Measurements from ENCODE around the gene ENTPD8.

ENTPD8 gene

DNA sequence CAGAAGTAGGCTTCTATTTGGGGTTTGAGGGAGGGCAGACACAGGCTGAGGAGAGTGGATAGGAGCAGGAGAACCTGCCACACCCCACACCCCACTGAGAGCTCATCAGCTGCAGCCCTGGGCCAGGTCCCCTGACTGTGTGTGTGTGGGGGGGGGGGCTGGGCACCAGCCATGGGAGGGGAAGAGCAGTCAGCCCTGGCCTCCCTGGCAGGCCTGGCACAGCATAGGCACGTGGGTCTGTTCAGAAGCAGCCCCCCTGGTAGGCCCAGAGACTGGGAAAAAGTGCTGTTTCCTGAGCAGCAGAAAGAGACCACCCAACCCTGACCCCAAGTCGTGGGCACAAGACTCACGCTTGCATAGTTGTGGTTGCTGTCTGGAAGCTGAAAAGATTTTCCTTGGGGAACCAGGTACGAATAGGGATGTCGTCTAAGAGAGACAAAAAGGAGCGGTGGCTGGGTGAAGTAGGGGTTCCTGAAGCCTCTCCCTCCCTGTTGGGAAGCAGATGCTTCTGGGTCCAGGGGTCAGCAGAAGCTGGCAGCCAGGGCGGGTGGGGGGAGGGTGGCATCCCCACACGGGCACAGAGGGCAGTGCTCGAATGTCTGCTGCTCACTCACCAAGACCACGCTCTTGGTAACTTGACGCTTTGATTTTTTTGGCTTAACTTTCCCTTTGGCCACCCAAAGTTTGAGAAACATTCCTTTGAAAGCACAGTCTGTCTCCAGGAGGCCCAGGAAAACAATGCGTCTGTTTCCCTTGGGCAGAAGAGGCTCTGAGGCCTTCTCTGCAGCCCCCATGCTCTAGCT, 15.1 kb upstream of the ENTPD8 start:
- H3K56ac ChIP-seq (ENCODE audit: low read length) = no peak overlapping the region
- H2BK120ac ChIP-seq (ENCODE audit: low read depth, low read length) = no peak overlapping the region
- H4K8ac ChIP-seq (ENCODE audit: low read depth, low read length) = no peak overlapping the region
- peaks cover 4% of the 10 kb centered on the region for H3K4me1 ChIP-seq (ENCODE audit: control insufficient read depth, low read depth, low read length)
- H3K27me3 ChIP-seq (ENCODE audit: insufficient read depth, low read length, poor library complexity) = no peaks in the 10 kb centered on the region
- no peak overlapping the region for H2AK5ac ChIP-seq (ENCODE audit: low read length)
- no peak overlapping the region for H3K4me2 ChIP-seq (ENCODE audit: low read length)
- H3K23ac ChIP-seq (ENCODE audit: low read length) = no peak overlapping the region
- no peak overlapping the region for H3K27ac ChIP-seq (ENCODE audit: low read depth, low read length)
- no peak overlapping the region for H3K9ac ChIP-seq (ENCODE audit: low read length)
- H3K4me3 ChIP-seq (ENCODE audit: low read length) = no peak overlapping the region
- no CpG with 5 or more reads among the region's 12 CpGs for WGBS (ENCODE audit: extremely low coverage, insufficient coverage, low lambda C conversion rate)
- H3K79me1 ChIP-seq (ENCODE audit: low read length) = no peaks in the 10 kb centered on the region
- no peak overlapping the region for H4K5ac ChIP-seq (ENCODE audit: low read length)
- DNase-seq = no peak
- H2BK15ac ChIP-seq (replicated peaks; ENCODE audit: low read depth) = no peak overlapping the region
- no peak overlapping the region for H2BK5ac ChIP-seq (ENCODE audit: low read length)
- no peak overlapping the region for H3K18ac ChIP-seq (ENCODE audit: low read length)
- H3K36me3 ChIP-seq (ENCODE audit: control insufficient read depth, insufficient read depth, low read length) = no peaks in the 10 kb centered on the region
- no peak overlapping the region for H3K4ac ChIP-seq (ENCODE audit: low read depth, low read length)
- H3K79me2 ChIP-seq (ENCODE audit: control insufficient read depth, insufficient read depth, low read length) = no peaks in the 10 kb centered on the region

DNA sequence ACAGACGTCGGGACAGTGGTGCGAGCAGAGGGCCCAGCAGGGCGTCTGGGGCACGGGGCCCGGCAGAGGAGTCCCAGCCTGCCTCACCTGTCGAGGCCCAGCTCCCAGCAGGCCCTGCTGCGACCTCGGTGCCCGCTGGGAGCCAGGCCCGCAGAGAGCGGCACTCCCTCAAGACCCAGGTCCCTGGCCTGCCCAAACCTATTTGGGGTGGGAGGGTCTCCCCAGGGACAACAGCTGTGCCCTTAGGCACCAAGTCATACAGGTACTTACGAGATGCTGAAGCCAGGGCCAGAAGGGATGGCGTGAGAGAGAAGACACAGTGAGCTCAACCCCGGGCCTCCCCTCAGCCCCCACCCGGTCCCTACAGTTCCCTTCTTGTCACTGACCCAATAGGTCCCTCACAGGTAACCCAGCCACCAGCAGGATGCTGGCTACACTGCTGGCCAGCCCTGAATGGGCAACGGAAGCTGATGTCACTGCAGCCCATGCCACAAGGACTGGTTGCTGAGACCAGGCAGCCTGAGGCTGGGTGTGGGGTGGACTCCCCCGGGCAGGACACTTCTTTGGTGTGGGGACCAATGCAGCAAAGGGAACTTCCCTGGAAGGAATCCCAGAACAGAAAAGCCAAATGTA, 14.3 kb upstream of the ENTPD8 start:
- H3K56ac ChIP-seq (ENCODE audit: low read length) = no peak overlapping the region
- no peak overlapping the region for H2BK15ac ChIP-seq (replicated peaks; ENCODE audit: low read depth)
- H3K79me2 ChIP-seq (ENCODE audit: control insufficient read depth, insufficient read depth, low read length) = no peaks in the 10 kb centered on the region
- H3K23ac ChIP-seq (ENCODE audit: low read length) = no peak overlapping the region
- H3K27me3 ChIP-seq (ENCODE audit: insufficient read depth, low read length, poor library complexity) = no peaks in the 10 kb centered on the region
- H2BK5ac ChIP-seq (ENCODE audit: low read length) = no peak overlapping the region
- no peak overlapping the region for H2AK5ac ChIP-seq (ENCODE audit: low read length)
- H3K18ac ChIP-seq (ENCODE audit: low read length) = no peak overlapping the region
- H3K9ac ChIP-seq (ENCODE audit: low read length) = no peak overlapping the region
- no peak overlapping the region for H3K27ac ChIP-seq (ENCODE audit: low read depth, low read length)
- no peaks in the 10 kb centered on the region for H3K79me1 ChIP-seq (ENCODE audit: low read length)
- H4K5ac ChIP-seq (ENCODE audit: low read length) = no peak overlapping the region
- H2BK120ac ChIP-seq (ENCODE audit: low read depth, low read length) = no peak overlapping the region
- peaks cover 4% of the 10 kb centered on the region for H3K4me1 ChIP-seq (ENCODE audit: control insufficient read depth, low read depth, low read length)
- DNase-seq = no peak
- H3K4me3 ChIP-seq (ENCODE audit: low read length) = no peak overlapping the region
- no peak overlapping the region for H3K4ac ChIP-seq (ENCODE audit: low read depth, low read length)
- no peak overlapping the region for H4K8ac ChIP-seq (ENCODE audit: low read depth, low read length)
- no CpG with 5 or more reads among the region's 18 CpGs for WGBS (ENCODE audit: extremely low coverage, insufficient coverage, low lambda C conversion rate)
- H3K36me3 ChIP-seq (ENCODE audit: control insufficient read depth, insufficient read depth, low read length) = no peaks in the 10 kb centered on the region
- H3K4me2 ChIP-seq (ENCODE audit: low read length) = no peak overlapping the region

DNA sequence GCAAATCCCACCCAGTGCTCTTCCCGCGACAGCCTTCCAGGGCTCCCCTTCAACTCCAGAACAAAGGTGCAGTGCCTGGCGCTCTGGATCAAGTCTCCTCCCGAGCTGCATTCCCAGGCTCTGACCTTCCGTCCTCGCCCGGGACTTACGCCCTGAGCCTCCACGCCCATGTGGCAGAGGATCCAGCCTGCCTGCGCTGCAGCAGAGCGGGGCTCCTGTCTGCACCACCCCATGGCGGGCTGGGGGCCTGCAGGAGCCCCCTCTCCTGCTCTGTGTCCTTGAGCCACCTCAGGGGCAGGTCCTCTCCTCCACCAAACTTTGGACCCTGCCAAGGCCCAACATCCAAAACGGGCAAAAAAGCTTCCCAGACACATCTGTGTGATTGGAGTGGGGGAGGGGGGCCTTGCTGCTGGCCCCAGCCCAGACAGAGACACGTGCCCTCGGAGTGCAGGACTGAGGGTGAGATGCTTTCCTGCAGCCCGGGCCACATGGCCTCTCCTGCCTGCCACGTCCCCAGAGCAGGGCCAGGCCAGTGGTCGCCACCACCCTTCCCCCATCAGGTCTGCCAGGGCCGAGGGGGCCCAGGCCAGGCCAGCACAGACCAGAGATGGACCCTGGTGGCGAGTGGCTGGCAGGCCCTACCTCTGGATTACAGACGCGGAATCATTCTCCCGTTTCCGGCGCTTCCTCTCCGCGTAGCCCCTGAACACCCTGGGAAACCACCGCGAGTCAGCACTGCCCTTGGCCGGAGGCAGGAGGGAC, 13.6 kb upstream of the ENTPD8 start:
- Histone ChIP-seq H3K23ac (ENCODE audit: low read length) (no peak overlapping the region), H2BK5ac (ENCODE audit: low read length) (no peak overlapping the region), H3K4me1 (ENCODE audit: control insufficient read depth, low read depth, low read length) (peaks cover 4% of the 10 kb centered on the region), H4K5ac (ENCODE audit: low read length) (no peak overlapping the region), H3K9ac (ENCODE audit: low read length) (peak overlapping the region; percentile 53), H3K18ac (ENCODE audit: low read length) (no peak overlapping the region), H3K4me2 (ENCODE audit: low read length) (peak overlapping the region; percentile 19), H2AK5ac (ENCODE audit: low read length) (no peak overlapping the region), H4K8ac (ENCODE audit: low read depth, low read length) (no peak overlapping the region), H3K4ac (ENCODE audit: low read depth, low read length) (no peak overlapping the region), H3K27me3 (ENCODE audit: insufficient read depth, low read length, poor library complexity) (no peaks in the 10 kb centered on the region), H3K4me3 (ENCODE audit: low read length) (no peak overlapping the region), H2BK120ac (ENCODE audit: low read depth, low read length) (no peak overlapping the region), H3K79me2 (ENCODE audit: control insufficient read depth, insufficient read depth, low read length) (no peaks in the 10 kb centered on the region), H2BK15ac (replicated peaks; ENCODE audit: low read depth) (no peak overlapping the region), H3K27ac (ENCODE audit: low read depth, low read length) (no peak overlapping the region), H3K56ac (ENCODE audit: low read length) (peak overlapping the region; percentile 77), H3K79me1 (ENCODE audit: low read length) (no peaks in the 10 kb centered on the region), H3K36me3 (ENCODE audit: control insufficient read depth, insufficient read depth, low read length) (no peaks in the 10 kb centered on the region)
- DNase-seq = peak; percentile 71
- no CpG with 5 or more reads among the region's 30 CpGs for WGBS (ENCODE audit: extremely low coverage, insufficient coverage, low lambda C conversion rate)

DNA sequence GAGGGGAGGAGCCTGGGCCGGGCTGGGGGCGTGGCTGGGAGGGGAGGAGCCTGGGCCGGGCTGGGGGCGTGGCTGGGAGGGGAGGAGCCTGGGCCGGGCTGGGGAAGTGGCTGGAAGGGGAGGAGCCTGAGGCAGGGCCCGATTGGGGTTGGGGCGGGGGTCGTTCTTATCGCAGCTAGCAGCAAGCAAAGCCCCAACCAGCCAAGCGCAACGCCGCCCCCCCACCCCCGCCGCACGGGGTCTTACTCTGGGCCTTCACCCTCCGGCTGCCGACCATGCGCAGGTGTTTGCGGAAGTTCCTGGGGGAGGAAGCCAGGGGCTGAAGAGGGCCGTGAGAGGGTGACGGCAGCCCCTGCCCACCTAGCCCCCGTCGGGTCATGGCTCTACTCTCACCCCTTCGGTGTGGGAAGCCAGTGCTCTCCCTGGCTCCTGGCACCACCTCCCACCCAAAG, 13.0 kb upstream of the ENTPD8 start:
- Histone ChIP-seq H3K4me3 (ENCODE audit: low read length) (no peak overlapping the region), H4K8ac (ENCODE audit: low read depth, low read length) (no peak overlapping the region), H3K9ac (ENCODE audit: low read length) (peak overlapping the region; percentile 53), H2BK5ac (ENCODE audit: low read length) (no peak overlapping the region), H3K18ac (ENCODE audit: low read length) (no peak overlapping the region), H3K23ac (ENCODE audit: low read length) (no peak overlapping the region), H2BK120ac (ENCODE audit: low read depth, low read length) (no peak overlapping the region), H3K79me1 (ENCODE audit: low read length) (no peaks in the 10 kb centered on the region), H3K27ac (ENCODE audit: low read depth, low read length) (no peak overlapping the region), H3K4me2 (ENCODE audit: low read length) (peak overlapping the region; percentile 19), H4K5ac (ENCODE audit: low read length) (no peak overlapping the region), H3K4ac (ENCODE audit: low read depth, low read length) (no peak overlapping the region), H2BK15ac (replicated peaks; ENCODE audit: low read depth) (no peak overlapping the region), H3K56ac (ENCODE audit: low read length) (peak overlapping the region; percentile 77), H3K4me1 (ENCODE audit: control insufficient read depth, low read depth, low read length) (peaks cover 4% of the 10 kb centered on the region), H3K27me3 (ENCODE audit: insufficient read depth, low read length, poor library complexity) (no peaks in the 10 kb centered on the region), H3K79me2 (ENCODE audit: control insufficient read depth, insufficient read depth, low read length) (no peaks in the 10 kb centered on the region), H2AK5ac (ENCODE audit: low read length) (no peak overlapping the region), H3K36me3 (ENCODE audit: control insufficient read depth, insufficient read depth, low read length) (no peaks in the 10 kb centered on the region)
- DNase-seq = peak; percentile 62
- no CpG with 5 or more reads among the region's 24 CpGs for WGBS (ENCODE audit: extremely low coverage, insufficient coverage, low lambda C conversion rate)

DNA sequence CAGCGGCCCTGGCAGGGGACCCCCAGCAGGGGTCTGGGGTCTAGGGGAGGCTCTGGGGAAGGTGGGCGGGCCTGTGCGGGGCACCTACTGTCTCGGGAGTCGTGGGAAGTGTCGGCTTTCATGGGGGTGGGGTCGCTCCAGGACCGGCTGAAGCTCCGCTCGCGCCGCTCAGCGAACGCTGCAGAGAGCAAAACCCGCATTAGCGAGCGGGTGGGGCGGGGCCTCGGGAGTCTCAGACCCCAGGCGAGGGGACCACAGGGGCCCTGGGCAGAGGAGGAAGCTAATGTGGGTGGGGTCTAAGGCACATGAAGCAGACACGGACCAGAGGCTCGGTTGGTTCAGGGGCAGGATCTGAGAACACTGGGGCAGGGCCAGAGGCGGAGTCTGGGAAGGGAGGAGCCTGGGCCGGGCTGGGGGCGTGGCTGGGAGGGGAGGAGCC, 12.5 kb upstream of the ENTPD8 start:
- no CpG with 5 or more reads among the region's 25 CpGs for WGBS (ENCODE audit: extremely low coverage, insufficient coverage, low lambda C conversion rate)
- H3K79me2 ChIP-seq (ENCODE audit: control insufficient read depth, insufficient read depth, low read length) = no peaks in the 10 kb centered on the region
- H2BK15ac ChIP-seq (replicated peaks; ENCODE audit: low read depth) = no peak overlapping the region
- H3K9ac ChIP-seq (ENCODE audit: low read length) = peak overlapping the region; percentile 30
- H3K27me3 ChIP-seq (ENCODE audit: insufficient read depth, low read length, poor library complexity) = no peaks in the 10 kb centered on the region
- no peak overlapping the region for H2AK5ac ChIP-seq (ENCODE audit: low read length)
- H3K4ac ChIP-seq (ENCODE audit: low read depth, low read length) = no peak overlapping the region
- peaks cover 4% of the 10 kb centered on the region for H3K4me1 ChIP-seq (ENCODE audit: control insufficient read depth, low read depth, low read length)
- no peak overlapping the region for H4K8ac ChIP-seq (ENCODE audit: low read depth, low read length)
- H3K4me2 ChIP-seq (ENCODE audit: low read length) = peak overlapping the region; percentile 50
- no peaks in the 10 kb centered on the region for H3K79me1 ChIP-seq (ENCODE audit: low read length)
- H3K36me3 ChIP-seq (ENCODE audit: control insufficient read depth, insufficient read depth, low read length) = peaks cover 2% of the 10 kb centered on the region
- H3K18ac ChIP-seq (ENCODE audit: low read length) = peak overlapping the region; percentile 43
- H3K56ac ChIP-seq (ENCODE audit: low read length) = peak overlapping the region; percentile 65
- H4K5ac ChIP-seq (ENCODE audit: low read length) = no peak overlapping the region
- no peak overlapping the region for H3K23ac ChIP-seq (ENCODE audit: low read length)
- H3K4me3 ChIP-seq (ENCODE audit: low read length) = no peak overlapping the region
- H3K27ac ChIP-seq (ENCODE audit: low read depth, low read length) = no peak overlapping the region
- no peak overlapping the region for H2BK5ac ChIP-seq (ENCODE audit: low read length)
- peak; percentile 96 for DNase-seq
- no peak overlapping the region for H2BK120ac ChIP-seq (ENCODE audit: low read depth, low read length)

All from mesendoderm (in vitro differentiated cells).